H1 (cell line): Measurements from ENCODE around the gene UNC79. TPM values are rescaled to one million over a fixed set of nuclear protein-coding genes. Genes with fewer than 3 reads are reported as not detected.

Source experiments
- CTCF ChIA-PET: fragments of 300-600 bp; sonication (Branson Sonifier 250); formaldehyde crosslinking; loops from one replicate; lab custom pipeline; 2021; ENCODE audit not compliant: partially characterized antibody; lab: Charles Lee
- POLR2A ChIA-PET: fragments of 300-600 bp; sonication (Branson Sonifier 250); formaldehyde crosslinking; loops from one replicate; lab custom pipeline; 2021; ENCODE audit warnings: inconsistent platforms; ENCODE audit not compliant: partially characterized antibody; lab: Charles Lee
- DNase-seq, 2 experiments: peaks; one replicate each; pipeline versions ENCODE4 v3.0.0 to v3.0.0-alpha.2; 2010 to 2022; ENCODE audit warnings: low spot score in 2 of 2, low read depth in 1 of 2, mixed read lengths in 1 of 2
- FAIRE-seq: peaks from 2 replicates; lab custom pipeline; 2011; peaks lifted over from hg19 to GRCh38; lab: Jason Lieb, UNC
- H2AFZ ChIP-seq: 2 replicates; pipeline ENCODE4 v1.8.1; 2012; ENCODE audit warnings: low read length, inconsistent platforms
- H2AK5ac ChIP-seq: 2 replicates; pipeline ENCODE4 v1.6.1; 2013; ENCODE audit warnings: low read depth, low read length
- H2BK120ac ChIP-seq: replicated peaks from 2 replicates; pipeline ENCODE3; 2013; ENCODE audit warnings: low read depth, low read length, inconsistent platforms
- H2BK12ac ChIP-seq: 2 replicates; pipeline ENCODE4 v1.6.1; 2013; ENCODE audit warnings: low read depth, low read length
- H2BK15ac ChIP-seq: 2 replicates; pipeline ENCODE4 v1.6.1; 2013; ENCODE audit warnings: low read length
- H2BK20ac ChIP-seq: 2 replicates; pipeline ENCODE4 v1.6.1; 2013; ENCODE audit warnings: low read length
- H2BK5ac ChIP-seq: 2 replicates; pipeline ENCODE4 v1.6.1; 2013; ENCODE audit warnings: low read depth, low read length
- H3K14ac ChIP-seq: 2 replicates; pipeline ENCODE4 v1.6.1; 2013; ENCODE audit warnings: inconsistent platforms; ENCODE audit not compliant: insufficient read length
- H3K18ac ChIP-seq: 2 replicates; pipeline ENCODE4 v1.6.1; 2013; ENCODE audit warnings: low read length; ENCODE audit errors: extremely low read depth
- H3K23ac ChIP-seq: 2 replicates; pipeline ENCODE4 v1.6.1; 2013; ENCODE audit warnings: inconsistent platforms; ENCODE audit not compliant: insufficient read length
- H3K23me2 ChIP-seq: 2 replicates; pipeline ENCODE4 v1.6.1; 2013; ENCODE audit warnings: low read depth, low read length
- H3K27ac ChIP-seq: 2 replicates; pipeline ENCODE4 v1.6.1; 2011; ENCODE audit warnings: low read depth, low read length, inconsistent platforms
- H3K27me3 ChIP-seq, 4 experiments: replicated peaks in 1 of 4; 1 replicate in 1 of 4; 2 replicates in 3 of 4; pipeline versions ENCODE4 v1.6.1 to v1.8.1; 2011 to 2013; ENCODE audit warnings: low read length in 3 of 4, mild to moderate bottlenecking in 3 of 4, inconsistent platforms in 2 of 4, mixed read lengths in 2 of 4, moderate library complexity in 1 of 4; ENCODE audit not compliant: control insufficient read depth in 3 of 4, insufficient read depth in 3 of 4; ENCODE audit errors: extremely low read depth in 1 of 4
- H3K36me3 ChIP-seq, 4 experiments: 2 replicates each; pipeline versions ENCODE4 v1.6.1 to v1.8.1; 2011 to 2013; ENCODE audit warnings: mild to moderate bottlenecking in 4 of 4, low read length in 3 of 4, moderate library complexity in 2 of 4, control low read depth in 1 of 4, inconsistent platforms in 1 of 4; ENCODE audit not compliant: insufficient read depth in 4 of 4, control insufficient read depth in 2 of 4
- H3K4ac ChIP-seq: replicated peaks from 2 replicates; pipeline ENCODE3; 2013; ENCODE audit warnings: low read length, low read depth, mixed read lengths, inconsistent platforms; ENCODE audit not compliant: insufficient read length
- H3K4me1 ChIP-seq, 4 experiments: replicated peaks in 1 of 4; 1 replicate in 1 of 4; 2 replicates in 3 of 4; pipeline versions ENCODE4 v1.6.1 to v1.8.1; 2011 to 2013; ENCODE audit warnings: low read length in 3 of 4, inconsistent platforms in 2 of 4, mixed read lengths in 1 of 4; ENCODE audit not compliant: insufficient read depth in 4 of 4, control insufficient read depth in 3 of 4
- H3K4me2 ChIP-seq, 2 experiments: 2 replicates each; pipeline versions ENCODE4 v1.6.1 to v1.8.1; 2011 to 2013; ENCODE audit warnings: low read depth in 2 of 2, low read length in 2 of 2, control low read depth in 1 of 2, inconsistent platforms in 1 of 2, mild to moderate bottlenecking in 1 of 2; ENCODE audit not compliant: insufficient read depth in 1 of 2
- H3K4me3 ChIP-seq, 4 experiments: fragments of 200-600, 300-600 bp in 1 of 4; sonication (generic), shearing (Covaris generic), sonication (Bioruptor Twin) in 1 of 4; 2 replicates each; pipeline versions ENCODE4 v1.5.1 to v1.8.1; 2011 to 2016; ENCODE audit warnings: low read length in 4 of 4, low read depth in 3 of 4, control low read depth in 2 of 4, inconsistent platforms in 2 of 4, mild to moderate bottlenecking in 2 of 4, mixed read lengths in 1 of 4, moderate library complexity in 1 of 4; ENCODE audit not compliant: insufficient read depth in 2 of 4; ENCODE audit errors: extremely low read depth in 1 of 4
- H3K56ac ChIP-seq: replicated peaks from 2 replicates; pipeline ENCODE3; 2013; ENCODE audit warnings: low read depth, mild to moderate bottlenecking, mixed read lengths, low read length, inconsistent platforms; ENCODE audit not compliant: insufficient read length
- H3K79me1 ChIP-seq: 2 replicates; pipeline ENCODE4 v1.6.1; 2013; ENCODE audit warnings: low read depth, low read length, control low read depth
- H3K79me2 ChIP-seq, 2 experiments: 2 replicates each; pipeline versions ENCODE4 v1.6.1 to v1.8.1; 2012 to 2013; ENCODE audit warnings: low read length in 2 of 2, mild to moderate bottlenecking in 2 of 2, inconsistent platforms in 1 of 2; ENCODE audit not compliant: insufficient read depth in 2 of 2, control insufficient read depth in 1 of 2
- H3K9ac ChIP-seq, 4 experiments: replicated peaks in 1 of 4; 1 replicate in 1 of 4; 2 replicates in 3 of 4; pipeline versions ENCODE4 v1.6.1 to v1.8.1; 2011 to 2013; ENCODE audit warnings: low read depth in 3 of 4, low read length in 3 of 4, control low read depth in 2 of 4, mild to moderate bottlenecking in 2 of 4, moderate library complexity in 2 of 4, inconsistent platforms in 1 of 4; ENCODE audit errors: extremely low read depth in 1 of 4
- H3K9me3 ChIP-seq, 2 experiments: 2 replicates each; pipeline versions ENCODE4 v1.6.1 to v1.8.1; 2012 to 2013; ENCODE audit warnings: mild to moderate bottlenecking in 2 of 2, moderate library complexity in 2 of 2, control low read depth in 1 of 2, inconsistent platforms in 1 of 2, low read depth in 1 of 2, low read length in 1 of 2, mixed read lengths in 1 of 2; ENCODE audit not compliant: insufficient read depth in 2 of 2
- H4K20me1 ChIP-seq, 2 experiments: replicated peaks in 1 of 2; 2 replicates each; pipeline versions ENCODE3 to v1.8.1; 2011 to 2013; ENCODE audit warnings: inconsistent platforms in 2 of 2, low read length in 2 of 2, mild to moderate bottlenecking in 1 of 2; ENCODE audit not compliant: insufficient read depth in 2 of 2, control insufficient read depth in 1 of 2
- H4K5ac ChIP-seq: 2 replicates; pipeline ENCODE4 v1.6.1; 2013; ENCODE audit warnings: low read length, low read depth, mixed read lengths, inconsistent platforms; ENCODE audit not compliant: insufficient read length
- H4K8ac ChIP-seq: 2 replicates; pipeline ENCODE4 v1.8.0; 2013; ENCODE audit warnings: mild to moderate bottlenecking, moderate library complexity, low read length, inconsistent platforms; ENCODE audit not compliant: insufficient read depth; ENCODE audit errors: extremely low read depth
- H4K91ac ChIP-seq: replicated peaks from 2 replicates; pipeline ENCODE3; 2013; ENCODE audit warnings: low read length, mixed read lengths, inconsistent platforms; ENCODE audit not compliant: insufficient read length
- BCL11A ChIP-seq, 2 experiments: IDR thresholded peaks; one replicate each; pipeline ENCODE4 v1.6.1; 2011; ENCODE audit warnings: low read depth in 2 of 2, low read length in 2 of 2, mild to moderate bottlenecking in 2 of 2
- BRCA1 ChIP-seq: IDR thresholded peaks from 2 replicates; pipeline ENCODE4 v1.6.1; 2012; ENCODE audit warnings: low read depth, low read length, improper control_type of control experiment
- CHD1 ChIP-seq: IDR thresholded peaks from 2 replicates; pipeline ENCODE4 v1.6.1; 2012; ENCODE audit warnings: low read depth, low read length, improper control_type of control experiment
- CREB1 ChIP-seq: IDR thresholded peaks from 2 replicates; pipeline ENCODE4 v1.6.1; 2012; ENCODE audit warnings: inconsistent platforms
- EZH2 ChIP-seq: fragments of 200-600 bp; sonication (generic); IDR thresholded peaks from 2 replicates; pipeline ENCODE4 v1.7.1; 2012; ENCODE audit warnings: low read depth, mild to moderate bottlenecking, moderate library complexity, low read length, inconsistent platforms; ENCODE audit not compliant: severe bottlenecking
- GABPA ChIP-seq: IDR thresholded peaks from 2 replicates; pipeline ENCODE4 v1.6.1; 2011; ENCODE audit warnings: mild to moderate bottlenecking, low read length, moderate library complexity, borderline replicate concordance; ENCODE audit not compliant: insufficient read depth
- MAFK ChIP-seq: IDR thresholded peaks from 2 replicates; pipeline ENCODE4 v1.6.1; 2012; ENCODE audit warnings: low read depth, mild to moderate bottlenecking, improper control_type of control experiment, low read length
- TBP ChIP-seq: IDR thresholded peaks from 2 replicates; pipeline ENCODE4 v1.6.1; 2011; ENCODE audit warnings: low read depth, low read length, improper control_type of control experiment
- WGBS, 2 experiments: shearing (Covaris generic) in 1 of 2; methylation state at CpG; one replicate each; pipeline versions ENCODE4 v1.1.6 to v1.1.7; 2013 to 2015; ENCODE audit warnings: low lambda C conversion rate in 2 of 2, mixed read lengths in 2 of 2, inconsistent platforms in 1 of 2, low coverage in 1 of 2, missing lambda C conversion rate in 1 of 2; ENCODE audit not compliant: insufficient replicate concordance in 2 of 2, insufficient coverage in 1 of 2, insufficient read length in 1 of 2; ENCODE audit errors: extremely low coverage in 1 of 2, missing lambda C conversion rate in 1 of 2; 5-methylcytosine and 5-hydroxymethylcytosine counted together
- polyA plus RNA-seq, 7 experiments: library from polyadenylated mRNA; depleted of rRNA in 3 of 7; stranded (reverse) in 5 of 7; unstranded in 2 of 7; fragments of >200 nt in 5 of 7; fragments of 200-250 nt in 2 of 7; gene quantifications; 1 replicate in 5 of 7; 2 replicates in 1 of 7; 4 replicates in 1 of 7; pipeline versions ENCODE4 v1.2.1 to v1.2.3, GENCODE V29; 2011 to 2013; ENCODE audit warnings: missing spikeins in 2 of 7, mixed read lengths in 2 of 7
- total RNA-seq: library from RNA; stranded (reverse); fragmentation: NEBNext Ultra II Directional; extraction: Animal tissue kit (Norgen Biotek cat#: 25700); gene quantifications from 2 replicates; pipeline ENCODE4 v1.2.1, GENCODE V29; 2021
- TF ChIP-seq, protein P1 (sequence below): IDR thresholded peaks from 2 replicates; pipeline ENCODE4 v1.6.1; 2011; ENCODE audit warnings: low read length, improper control_type of control experiment

The UNC79 gene
- total and polyA plus RNA-seq, 2 of the 8 experiments (the other 6 are each of a cell fraction or from before 2014, with no cell fraction given), result 1.8 to 2.3 TPM

DNA sequence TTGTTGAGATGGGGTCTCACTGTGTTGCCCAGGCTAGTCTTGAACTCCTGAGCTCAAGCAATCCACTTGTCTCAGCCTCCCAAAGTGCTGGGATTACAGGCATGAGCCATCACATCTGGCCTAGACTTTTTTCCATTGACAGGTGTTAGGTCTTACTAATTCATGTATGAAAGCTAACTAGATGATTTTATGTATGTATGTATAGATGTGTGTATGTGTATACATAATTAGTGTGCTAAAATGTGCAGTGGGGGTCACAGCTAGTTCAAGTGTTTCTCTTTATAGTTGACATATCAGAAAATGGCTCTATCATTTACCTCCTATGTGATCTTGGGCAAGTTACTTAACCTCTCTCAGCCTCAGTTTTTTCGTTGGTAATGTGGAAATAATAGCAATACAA, 23.5 kb downstream of the UNC79 start:
- Histone ChIP-seq H2BK12ac (no peak overlapping the region), H3K36me3 (no peaks in the 10 kb centered on the region)

More for the DNA sequence above, 23.5 kb downstream of the UNC79 start:
- Histone ChIP-seq H3K18ac (no peak overlapping the region), H3K9me3 (no peaks in the 10 kb centered on the region), H3K79me2 (no peaks in the 10 kb centered on the region), H3K4me1 (no peaks in the 10 kb centered on the region), H3K23ac (no peak overlapping the region), H4K20me1 (no peaks in the 10 kb centered on the region), H3K79me1 (no peaks in the 10 kb centered on the region), H3K4ac (no peak overlapping the region), H3K9ac (no peak overlapping the region)
- TF ChIP-seq GABPA (no peak), BRCA1 (no peak), MAFK (no peak), TBP (no peak), CHD1 (no peak), BCL11A (IDR thresholded peaks at IDR 0.05; ENCODE audit: low read depth in 2 of 2, low read length in 2 of 2) (no peak), CREB1 (no peak), EZH2 (no peak)
- TF ChIP-seq, protein P1, sequence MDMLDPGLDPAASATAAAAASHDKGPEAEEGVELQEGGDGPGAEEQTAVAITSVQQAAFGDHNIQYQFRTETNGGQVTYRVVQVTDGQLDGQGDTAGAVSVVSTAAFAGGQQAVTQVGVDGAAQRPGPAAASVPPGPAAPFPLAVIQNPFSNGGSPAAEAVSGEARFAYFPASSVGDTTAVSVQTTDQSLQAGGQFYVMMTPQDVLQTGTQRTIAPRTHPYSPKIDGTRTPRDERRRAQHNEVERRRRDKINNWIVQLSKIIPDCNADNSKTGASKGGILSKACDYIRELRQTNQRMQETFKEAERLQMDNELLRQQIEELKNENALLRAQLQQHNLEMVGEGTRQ, result no peak
- TF ChIP-seq, all 59 proteins: peak for 0
- ChIA-PET POLR2A (no interaction called here), CTCF (interaction anchor here (1.1 kb wide), 1 partner anchor 94 kb away, joined by 7 read pairs; no protein-coding TSS in a partner anchor)
- DNase-seq (no peak), FAIRE-seq (no peak)
- Histone ChIP-seq H3K27me3 (no peaks in the 10 kb centered on the region), H3K4me3 (no peak overlapping the region), H3K56ac (no peak overlapping the region), H2AK5ac (no peak overlapping the region), H2AFZ (no peak overlapping the region), H4K5ac (no peak overlapping the region), H2BK15ac (no peak overlapping the region), H2BK5ac (no peak overlapping the region), H4K91ac (no peak overlapping the region), H2BK20ac (no peak overlapping the region), H3K27ac (no peak overlapping the region), H3K4me2 (no peak overlapping the region), H3K14ac (no peak overlapping the region), H3K23me2 (no peaks in the 10 kb centered on the region), H2BK120ac (no peak overlapping the region), H4K8ac (no peak overlapping the region)
- WGBS, 2 experiments, result 85% methylated on average over 1 of the region's 1 CpG; no CpG with 5 or more reads in 1 of the 2 experiments
